ENCODE measurements around the gene LARGE1. TPM values are rescaled to one million over a fixed set of nuclear protein-coding genes. Genes with fewer than 3 reads are reported as not detected.

The LARGE1 gene
- total and polyA plus RNA-seq, 2 of the 8 experiments (the other 6 are each of a cell fraction or from before 2014, with no cell fraction given), result 43.7 to 83.0 TPM

DNA sequence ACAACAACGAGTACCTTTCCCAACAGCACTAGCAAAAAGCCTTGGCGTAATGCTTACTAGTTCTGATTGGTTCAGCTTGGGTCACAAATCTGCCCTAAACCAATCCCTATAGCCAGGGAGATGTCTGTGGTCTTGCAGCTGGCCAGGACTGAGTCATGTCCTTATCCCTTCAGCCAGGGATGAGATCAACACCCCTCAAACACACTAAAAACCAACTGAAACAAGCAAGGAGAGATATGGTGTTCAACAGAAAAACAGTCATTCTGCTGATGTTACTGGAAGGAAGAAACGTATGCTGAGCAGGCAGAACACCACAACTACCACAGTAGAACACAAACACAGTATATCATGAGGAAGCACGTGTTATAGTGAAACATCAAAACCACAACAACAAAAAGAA is 375.6 kb downstream of the LARGE1 start (continued):
- TF ChIP-seq, protein P1, sequence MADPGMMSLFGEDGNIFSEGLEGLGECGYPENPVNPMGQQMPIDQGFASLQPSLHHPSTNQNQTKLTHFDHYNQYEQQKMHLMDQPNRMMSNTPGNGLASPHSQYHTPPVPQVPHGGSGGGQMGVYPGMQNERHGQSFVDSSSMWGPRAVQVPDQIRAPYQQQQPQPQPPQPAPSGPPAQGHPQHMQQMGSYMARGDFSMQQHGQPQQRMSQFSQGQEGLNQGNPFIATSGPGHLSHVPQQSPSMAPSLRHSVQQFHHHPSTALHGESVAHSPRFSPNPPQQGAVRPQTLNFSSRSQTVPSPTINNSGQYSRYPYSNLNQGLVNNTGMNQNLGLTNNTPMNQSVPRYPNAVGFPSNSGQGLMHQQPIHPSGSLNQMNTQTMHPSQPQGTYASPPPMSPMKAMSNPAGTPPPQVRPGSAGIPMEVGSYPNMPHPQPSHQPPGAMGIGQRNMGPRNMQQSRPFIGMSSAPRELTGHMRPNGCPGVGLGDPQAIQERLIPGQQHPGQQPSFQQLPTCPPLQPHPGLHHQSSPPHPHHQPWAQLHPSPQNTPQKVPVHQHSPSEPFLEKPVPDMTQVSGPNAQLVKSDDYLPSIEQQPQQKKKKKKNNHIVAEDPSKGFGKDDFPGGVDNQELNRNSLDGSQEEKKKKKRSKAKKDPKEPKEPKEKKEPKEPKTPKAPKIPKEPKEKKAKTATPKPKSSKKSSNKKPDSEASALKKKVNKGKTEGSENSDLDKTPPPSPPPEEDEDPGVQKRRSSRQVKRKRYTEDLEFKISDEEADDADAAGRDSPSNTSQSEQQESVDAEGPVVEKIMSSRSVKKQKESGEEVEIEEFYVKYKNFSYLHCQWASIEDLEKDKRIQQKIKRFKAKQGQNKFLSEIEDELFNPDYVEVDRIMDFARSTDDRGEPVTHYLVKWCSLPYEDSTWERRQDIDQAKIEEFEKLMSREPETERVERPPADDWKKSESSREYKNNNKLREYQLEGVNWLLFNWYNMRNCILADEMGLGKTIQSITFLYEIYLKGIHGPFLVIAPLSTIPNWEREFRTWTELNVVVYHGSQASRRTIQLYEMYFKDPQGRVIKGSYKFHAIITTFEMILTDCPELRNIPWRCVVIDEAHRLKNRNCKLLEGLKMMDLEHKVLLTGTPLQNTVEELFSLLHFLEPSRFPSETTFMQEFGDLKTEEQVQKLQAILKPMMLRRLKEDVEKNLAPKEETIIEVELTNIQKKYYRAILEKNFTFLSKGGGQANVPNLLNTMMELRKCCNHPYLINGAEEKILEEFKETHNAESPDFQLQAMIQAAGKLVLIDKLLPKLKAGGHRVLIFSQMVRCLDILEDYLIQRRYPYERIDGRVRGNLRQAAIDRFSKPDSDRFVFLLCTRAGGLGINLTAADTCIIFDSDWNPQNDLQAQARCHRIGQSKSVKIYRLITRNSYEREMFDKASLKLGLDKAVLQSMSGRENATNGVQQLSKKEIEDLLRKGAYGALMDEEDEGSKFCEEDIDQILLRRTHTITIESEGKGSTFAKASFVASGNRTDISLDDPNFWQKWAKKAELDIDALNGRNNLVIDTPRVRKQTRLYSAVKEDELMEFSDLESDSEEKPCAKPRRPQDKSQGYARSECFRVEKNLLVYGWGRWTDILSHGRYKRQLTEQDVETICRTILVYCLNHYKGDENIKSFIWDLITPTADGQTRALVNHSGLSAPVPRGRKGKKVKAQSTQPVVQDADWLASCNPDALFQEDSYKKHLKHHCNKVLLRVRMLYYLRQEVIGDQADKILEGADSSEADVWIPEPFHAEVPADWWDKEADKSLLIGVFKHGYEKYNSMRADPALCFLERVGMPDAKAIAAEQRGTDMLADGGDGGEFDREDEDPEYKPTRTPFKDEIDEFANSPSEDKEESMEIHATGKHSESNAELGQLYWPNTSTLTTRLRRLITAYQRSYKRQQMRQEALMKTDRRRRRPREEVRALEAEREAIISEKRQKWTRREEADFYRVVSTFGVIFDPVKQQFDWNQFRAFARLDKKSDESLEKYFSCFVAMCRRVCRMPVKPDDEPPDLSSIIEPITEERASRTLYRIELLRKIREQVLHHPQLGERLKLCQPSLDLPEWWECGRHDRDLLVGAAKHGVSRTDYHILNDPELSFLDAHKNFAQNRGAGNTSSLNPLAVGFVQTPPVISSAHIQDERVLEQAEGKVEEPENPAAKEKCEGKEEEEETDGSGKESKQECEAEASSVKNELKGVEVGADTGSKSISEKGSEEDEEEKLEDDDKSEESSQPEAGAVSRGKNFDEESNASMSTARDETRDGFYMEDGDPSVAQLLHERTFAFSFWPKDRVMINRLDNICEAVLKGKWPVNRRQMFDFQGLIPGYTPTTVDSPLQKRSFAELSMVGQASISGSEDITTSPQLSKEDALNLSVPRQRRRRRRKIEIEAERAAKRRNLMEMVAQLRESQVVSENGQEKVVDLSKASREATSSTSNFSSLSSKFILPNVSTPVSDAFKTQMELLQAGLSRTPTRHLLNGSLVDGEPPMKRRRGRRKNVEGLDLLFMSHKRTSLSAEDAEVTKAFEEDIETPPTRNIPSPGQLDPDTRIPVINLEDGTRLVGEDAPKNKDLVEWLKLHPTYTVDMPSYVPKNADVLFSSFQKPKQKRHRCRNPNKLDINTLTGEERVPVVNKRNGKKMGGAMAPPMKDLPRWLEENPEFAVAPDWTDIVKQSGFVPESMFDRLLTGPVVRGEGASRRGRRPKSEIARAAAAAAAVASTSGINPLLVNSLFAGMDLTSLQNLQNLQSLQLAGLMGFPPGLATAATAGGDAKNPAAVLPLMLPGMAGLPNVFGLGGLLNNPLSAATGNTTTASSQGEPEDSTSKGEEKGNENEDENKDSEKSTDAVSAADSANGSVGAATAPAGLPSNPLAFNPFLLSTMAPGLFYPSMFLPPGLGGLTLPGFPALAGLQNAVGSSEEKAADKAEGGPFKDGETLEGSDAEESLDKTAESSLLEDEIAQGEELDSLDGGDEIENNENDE (IDR thresholded peaks at IDR 0.05; ENCODE audit: insufficient replicate concordance, low read length), result no peak
- no peak for TF ChIP-seq ATF3 (IDR thresholded peaks at IDR 0.05; ENCODE audit: insufficient read depth, low read depth, low read length)
- TF ChIP-seq PHF8 (conservative IDR thresholded peaks at IDR 0.05; ENCODE audit: low read depth, low read length), result no peak
- no peak for TF ChIP-seq EZH2 (IDR thresholded peaks at IDR 0.05; ENCODE audit: low read depth, low read length, severe bottlenecking)
- TF ChIP-seq MAFK (IDR thresholded peaks at IDR 0.05; ENCODE audit: low read depth, low read length), result no peak
- no peak for TF ChIP-seq CTCF (IDR thresholded peaks at IDR 0.05; ENCODE audit: control extremely low read depth in 1 of 3, insufficient read depth in 1 of 3, low read depth in 1 of 3, low read length in 3 of 3)
- no peak for TF ChIP-seq CREB1 (IDR thresholded peaks at IDR 0.05)
- TF ChIP-seq, protein P2, sequence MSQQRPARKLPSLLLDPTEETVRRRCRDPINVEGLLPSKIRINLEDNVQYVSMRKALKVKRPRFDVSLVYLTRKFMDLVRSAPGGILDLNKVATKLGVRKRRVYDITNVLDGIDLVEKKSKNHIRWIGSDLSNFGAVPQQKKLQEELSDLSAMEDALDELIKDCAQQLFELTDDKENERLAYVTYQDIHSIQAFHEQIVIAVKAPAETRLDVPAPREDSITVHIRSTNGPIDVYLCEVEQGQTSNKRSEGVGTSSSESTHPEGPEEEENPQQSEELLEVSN (IDR thresholded peaks at IDR 0.05), result no peak
